Lung (tissue), 12 donors: ENCODE measurements around the gene DCP1A. TPM values are rescaled to one million over a fixed set of nuclear protein-coding genes. Genes with fewer than 3 reads are reported as not detected.

Experiments used
- ATAC-seq: fragments of 200-7000 bp; cut with Tn5 transposase; one replicate; pipeline ENCODE4 v1.9.1; 2020; ENCODE audit warnings: moderate number of reproducible peaks; ENCODE audit not compliant: insufficient read depth, low FRiP score
- DNase-seq, 3 donors: peaks; one replicate each; pipeline ENCODE4 v3.0.0-alpha.2; 2013 to 2017
- H3K27ac ChIP-seq, 2 donors: one replicate each; pipeline ENCODE4 v1.5.1; 2013; ENCODE audit warnings: mild to moderate bottlenecking in 2 of 2, moderate library complexity in 2 of 2, control low read depth in 1 of 2, inconsistent platforms in 1 of 2, low read depth in 1 of 2, low read length in 1 of 2
- H3K27me3 ChIP-seq, 3 donors: one replicate each; pipeline ENCODE4 v1.5.1; 2013; ENCODE audit warnings: low read length in 2 of 3; ENCODE audit not compliant: control insufficient read depth in 3 of 3, insufficient read depth in 3 of 3
- H3K36me3 ChIP-seq, 4 donors: one replicate each; pipeline ENCODE4 v1.5.1; 2013; ENCODE audit warnings: low read length in 4 of 4, mild to moderate bottlenecking in 1 of 4, moderate library complexity in 1 of 4; ENCODE audit not compliant: control insufficient read depth in 4 of 4, insufficient read depth in 4 of 4
- H3K4me1 ChIP-seq, 5 donors: one replicate each; pipeline ENCODE4 v1.5.1; 2013; ENCODE audit warnings: low read length in 5 of 5, mild to moderate bottlenecking in 2 of 5, moderate library complexity in 1 of 5; ENCODE audit not compliant: control insufficient read depth in 5 of 5, insufficient read depth in 5 of 5
- H3K4me3 ChIP-seq: one replicate; pipeline ENCODE4 v1.5.1; 2013; ENCODE audit warnings: mild to moderate bottlenecking, control low read depth, moderate library complexity
- H3K9ac ChIP-seq, 2 donors: one replicate each; pipeline ENCODE4 v1.5.1; 2013; ENCODE audit warnings: low read length in 2 of 2, control low read depth in 1 of 2; ENCODE audit not compliant: insufficient read depth in 1 of 2
- H3K9me3 ChIP-seq, 4 donors: one replicate each; pipeline ENCODE4 v1.5.1; 2013; ENCODE audit warnings: low read length in 3 of 4, mild to moderate bottlenecking in 1 of 4, moderate library complexity in 1 of 4; ENCODE audit not compliant: control insufficient read depth in 4 of 4, insufficient read depth in 3 of 4
- CTCF ChIP-seq: IDR thresholded peaks from 2 replicates; pipeline ENCODE4 v1.5.1; 2012; ENCODE audit warnings: mild to moderate bottlenecking; ENCODE audit errors: control extremely low read depth, extremely low read depth
- WGBS, 2 donors: extraction: QIAGEN DNeasy Blood & Tissue Kit; methylation state at CpG; one replicate each; pipeline ENCODE4 v1.1.7; 2013; 5-methylcytosine and 5-hydroxymethylcytosine counted together
- polyA plus RNA-seq, 2 donors: library from polyadenylated mRNA; stranded (reverse); fragments of 200-250 nt; gene quantifications; one replicate each; pipeline ENCODE4 v1.2.1, GENCODE V29; 2013
- total RNA-seq, 2 donors: library from RNA; depleted of rRNA in 1 of 2; stranded (reverse); fragments of >200 nt in 1 of 2; gene quantifications; one replicate each; pipeline ENCODE4 v1.2.1, GENCODE V29; 2014 to 2021
- donor health status: control.
- donor health status: control.
- donor health status: Bipolar disorder and iron deficiency.
- donor health status: healthy.
- donor health status: DM: yes; HTN: yes; CAD: no.

DCP1A gene
- total and polyA plus RNA-seq, 4 donors = 5.9 to 29.3 (median 14.9) TPM

- DNase-seq = peak; percentile 64 to 87 (median 74)
- H3K36me3 ChIP-seq = peaks cover 0 to 5% (median 0%) of the 10 kb centered on the region in 4 donors
- H3K4me3 ChIP-seq = no peak overlapping the region
- WGBS, 2 donors = 12 to 29% methylated on average over 10 of the region's 10 CpGs
- H3K27ac ChIP-seq = peak overlapping the region in 1 of 2 donors; percentile 86
- no peak for TF ChIP-seq CTCF
- H3K27me3 ChIP-seq = no peaks in the 10 kb centered on the region
- peaks cover 3 to 23% (median 18%) of the 10 kb centered on the region in 5 donors for H3K4me1 ChIP-seq
- H3K9me3 ChIP-seq = no peaks in the 10 kb centered on the region
- peak overlapping the region; percentile 25 to 47 for H3K9ac ChIP-seq
- ATAC-seq = peak; percentile 17
These were observed 95.0 kb downstream of the DCP1A start for GRCh38 chr3:53252096-53252946.

- TF ChIP-seq CTCF = no peak
- DNase-seq (no peak), ATAC-seq (no peak)
- peaks cover 0 to 5% (median 0%) of the 10 kb centered on the region in 4 donors for H3K36me3 ChIP-seq
- H3K27ac ChIP-seq = peak overlapping the region; percentile 3 to 86
- peaks cover 3 to 23% (median 18%) of the 10 kb centered on the region in 5 donors for H3K4me1 ChIP-seq
- no peak overlapping the region for H3K4me3 ChIP-seq
- no peaks in the 10 kb centered on the region for H3K27me3 ChIP-seq
- no peaks in the 10 kb centered on the region for H3K9me3 ChIP-seq
- H3K9ac ChIP-seq = no peak overlapping the region
- 81% methylated on average over 4 of the region's 4 CpGs for WGBS, 2 donors
These were observed 96.3 kb downstream of the DCP1A start for GRCh38 chr3:53250881-53251605.

GRCh38 chr3:53250453-53250852 is 96.9 kb downstream of the DCP1A start:
- Histone ChIP-seq H3K36me3 (peaks cover 0 to 5% (median 0%) of the 10 kb centered on the region in 4 donors), H3K9me3 (no peaks in the 10 kb centered on the region), H3K4me1 (peaks cover 3 to 23% (median 18%) of the 10 kb centered on the region in 5 donors), H3K9ac (no peak overlapping the region), H3K27me3 (no peaks in the 10 kb centered on the region), H3K4me3 (no peak overlapping the region), H3K27ac (peak overlapping the region; percentile 3 to 86)
- 73 to 89% methylated on average over 3 of the region's 3 CpGs for WGBS, 2 donors
- TF ChIP-seq CTCF = no peak
- no peak for DNase-seq
- no peak for ATAC-seq
